ENCODE data around the gene FXR1.
"Not testable (repeated sequence)": the region's sequence is repeated elsewhere in the genome, so short reads cannot be mapped to it uniquely, and the experiment has no call there.

FXR1 gene

GRCh38 chr3:180912304-180913296, at the start of gene FXR1:
TSS of gene FXR1 (plus strand) at chr3:180912670. CDS start at chr3:180912686, 16 bp downstream.
- DNase-seq (ENCODE audit: low read depth in 3 of 3): peak; percentile 72 to 84 (median 77)

DNA sequence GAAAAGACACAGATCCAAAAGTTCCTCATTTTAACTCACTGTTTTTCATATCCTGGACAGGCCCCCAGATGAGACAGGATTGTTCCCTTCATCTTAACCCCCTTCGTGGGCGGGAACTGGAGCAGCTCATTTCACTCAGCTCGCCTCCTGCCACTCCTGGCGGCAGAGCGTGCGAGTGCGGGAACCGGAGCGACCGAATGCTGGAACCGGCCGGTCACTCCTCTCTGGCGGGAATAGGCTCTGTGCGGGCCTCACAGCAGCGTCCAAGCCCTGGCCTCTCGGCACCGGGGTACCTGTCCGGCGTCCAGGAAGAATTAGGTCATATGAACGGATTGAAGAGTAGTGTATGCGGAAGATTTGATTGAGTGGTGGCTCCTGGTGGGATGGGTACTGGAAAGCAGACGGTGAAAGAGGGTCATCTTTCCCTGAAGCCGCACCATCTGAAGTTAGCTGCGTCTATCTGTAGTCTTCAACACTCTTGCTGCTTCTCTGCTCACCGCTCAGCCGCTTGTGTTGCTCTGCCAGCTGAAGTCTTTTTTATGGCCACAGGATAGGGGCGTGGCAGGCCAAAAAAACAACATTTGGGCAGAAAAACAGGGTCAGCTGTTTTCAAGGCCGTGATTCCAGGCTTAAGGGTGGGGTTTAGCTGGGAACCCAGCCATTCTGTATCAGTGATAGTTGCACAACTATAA, 42.3 kb upstream of the FXR1 start:
- no peak for DNase-seq (ENCODE audit: low read depth in 3 of 3)

GRCh38 chr3:180871901-180872300, 40.6 kb upstream of the FXR1 start:
- no peak for DNase-seq (ENCODE audit: low read depth in 3 of 3)

DNA sequence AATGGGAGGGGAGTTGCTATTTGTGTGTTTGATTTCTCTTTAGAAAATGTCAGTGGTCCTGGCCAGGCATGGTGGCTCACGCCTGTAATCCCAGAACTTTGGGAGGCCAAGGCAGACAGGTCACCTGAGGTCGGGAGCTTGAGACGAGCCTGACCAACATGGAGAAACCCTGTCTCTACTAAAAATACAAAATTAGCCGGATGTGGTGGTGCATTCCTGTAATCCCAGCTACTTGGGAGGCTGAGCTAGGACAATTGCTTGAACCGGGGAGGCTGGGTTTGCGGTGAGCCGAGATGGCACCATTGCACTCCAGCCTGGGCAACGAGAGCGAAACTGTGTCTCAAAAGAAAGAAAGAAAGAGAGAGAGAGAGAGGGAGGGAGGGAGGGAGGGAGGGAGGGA, 40.0 kb upstream of the FXR1 start:
- DNase-seq (ENCODE audit: low read depth in 3 of 3): not testable (repeated sequence)

DNA sequence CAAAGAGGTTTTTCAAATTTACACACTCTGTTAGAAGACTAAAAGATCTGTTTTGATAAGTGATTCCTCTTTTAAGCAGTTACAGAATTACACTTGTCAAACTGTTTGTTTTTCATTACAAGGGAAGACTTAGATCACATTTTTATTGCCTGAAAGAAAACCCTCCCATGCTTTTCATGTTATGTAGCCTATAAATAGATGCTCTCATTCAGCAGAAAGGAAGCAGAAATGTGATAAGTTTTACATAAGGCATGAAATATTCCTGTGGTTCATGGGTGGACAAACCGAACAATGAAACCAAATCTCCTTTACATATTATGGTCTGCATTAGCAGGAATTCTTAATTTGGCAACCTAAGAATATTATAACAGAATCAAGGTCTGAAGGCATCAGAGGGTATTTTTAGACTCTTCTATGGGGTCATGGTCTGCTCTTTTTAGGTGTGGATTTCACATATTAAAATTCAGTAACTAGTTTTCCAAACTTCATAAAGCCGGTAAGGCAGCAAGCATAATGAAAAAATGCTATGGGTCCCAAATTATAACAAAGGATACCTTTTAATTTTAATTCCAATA, 37.3 kb upstream of the FXR1 start:
- DNase-seq (ENCODE audit: low read depth in 3 of 3): no peak

GRCh38 chr3:180881065-180881801, 31.2 kb upstream of the FXR1 start:
- DNase-seq (ENCODE audit: low read depth in 3 of 3): no peak

DNA sequence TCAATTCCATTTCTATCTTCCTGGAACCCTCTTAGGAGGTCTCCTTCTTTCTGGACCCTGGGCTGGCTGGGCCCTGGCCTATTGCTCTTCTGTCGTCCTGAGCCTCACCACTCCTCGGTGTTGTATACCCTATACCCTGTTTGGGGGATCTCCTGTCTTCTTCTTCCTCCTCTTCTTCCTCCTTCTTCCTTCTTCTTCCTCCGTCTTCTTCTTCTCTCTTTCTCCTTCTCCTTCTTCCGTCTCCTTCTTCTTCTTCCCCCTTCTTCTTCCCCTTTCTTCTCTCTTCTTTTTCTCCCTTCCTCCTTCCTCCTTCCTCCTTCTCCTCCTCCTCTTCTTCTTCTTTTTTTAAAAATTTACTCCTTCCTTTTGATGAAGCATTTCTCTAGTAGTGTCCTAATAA, 30.4 kb upstream of the FXR1 start:
- no peak for DNase-seq (ENCODE audit: low read depth in 3 of 3)

DNA sequence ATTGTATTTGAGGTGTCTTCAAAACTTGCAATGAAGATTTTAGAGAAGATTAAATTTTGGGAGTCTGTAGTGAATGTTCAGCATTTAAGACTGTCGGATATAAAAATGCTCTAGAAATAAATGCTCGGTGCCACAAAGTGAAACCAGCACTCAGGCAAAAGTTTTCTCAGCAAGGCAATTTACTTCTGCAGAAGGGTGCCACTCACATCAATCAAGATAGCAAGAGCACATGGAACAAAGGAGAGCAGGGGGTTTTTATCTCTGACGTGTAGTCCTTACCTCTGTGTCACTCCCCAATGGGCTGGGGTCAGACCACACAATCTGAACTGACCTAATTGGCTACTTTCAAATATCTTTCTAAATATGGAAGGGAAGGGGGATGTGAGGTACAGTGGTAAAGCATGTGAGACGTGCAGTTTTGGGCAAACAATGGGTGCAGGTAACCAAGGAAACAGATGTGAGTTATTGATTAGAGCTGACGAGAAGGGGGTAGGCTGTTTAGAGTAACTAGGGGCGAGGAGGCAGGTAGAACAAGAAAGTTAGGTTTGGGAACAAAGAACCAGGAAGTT, 23.4 kb upstream of the FXR1 start:
- no peak for DNase-seq (ENCODE audit: low read depth in 3 of 3)

DNA sequence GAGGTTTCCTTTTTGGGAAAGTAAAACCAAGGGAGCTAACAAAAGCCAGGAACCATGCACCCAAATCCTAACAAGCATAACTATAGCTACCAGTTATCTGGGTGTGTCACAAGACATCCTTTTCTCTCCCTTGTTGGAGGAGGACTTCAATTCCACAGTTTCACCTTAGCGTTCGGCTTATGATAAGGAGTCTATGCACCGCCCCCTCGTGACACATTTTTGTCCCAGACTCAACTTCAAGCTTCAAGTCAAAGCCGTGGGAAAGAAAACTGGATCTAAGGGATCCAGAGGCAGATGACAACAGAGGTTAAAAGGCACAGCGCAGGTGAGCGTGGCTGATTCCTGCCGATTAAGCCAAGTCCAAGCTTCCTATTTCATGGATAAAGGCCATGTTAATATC, 13.9 kb upstream of the FXR1 start:
- no peak for DNase-seq (ENCODE audit: low read depth in 3 of 3)

GRCh38 chr3:180909369-180910127, 2.9 kb upstream of the FXR1 start:
- DNase-seq (ENCODE audit: low read depth in 3 of 3): no peak

DNA sequence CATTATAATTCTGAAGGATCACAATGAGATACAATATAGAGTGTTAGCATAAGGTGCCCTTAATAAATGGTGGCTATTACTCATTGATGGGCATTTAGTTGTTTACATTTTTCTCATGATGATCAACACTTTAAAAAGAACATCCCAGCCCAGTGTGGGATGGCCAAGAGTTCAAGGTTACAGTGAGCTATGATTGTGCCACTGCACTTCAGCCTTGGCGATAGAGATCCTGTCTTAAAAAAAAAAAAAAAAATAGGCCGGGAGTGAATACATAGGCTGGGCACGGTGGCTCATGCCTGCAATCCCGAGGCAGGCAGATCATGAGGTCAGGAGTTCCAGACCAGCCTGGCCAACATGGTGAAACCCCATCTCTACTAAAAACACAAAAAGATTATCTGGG, 1.6 kb upstream of the FXR1 start:
- DNase-seq (ENCODE audit: low read depth in 3 of 3): no peak

DNA sequence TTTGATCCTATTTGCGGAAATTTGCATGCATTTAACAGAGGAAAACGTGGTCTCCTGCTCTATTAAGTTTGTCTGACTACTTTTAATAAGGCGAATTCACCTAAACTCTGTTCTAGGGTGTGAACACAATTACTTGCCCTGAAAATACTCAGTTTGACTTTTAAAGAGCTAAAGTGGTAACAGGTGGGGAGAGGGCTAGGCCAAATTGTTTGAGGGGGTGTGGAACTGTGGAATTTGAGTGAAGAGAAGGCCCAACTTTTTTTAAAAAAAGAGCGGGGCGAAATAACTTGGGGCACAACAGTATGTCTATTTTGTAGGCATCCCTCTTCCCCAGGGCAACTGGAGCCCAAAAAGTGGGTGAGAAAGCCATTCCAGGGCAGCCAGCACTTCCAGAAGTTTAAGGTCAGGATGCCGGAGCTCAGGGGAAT, 580 bp upstream of the FXR1 start:
- no peak for DNase-seq (ENCODE audit: low read depth in 3 of 3)

GRCh38 chr3:180913581-180914404, 1.3 kb downstream of the FXR1 start:
- no peak for DNase-seq (ENCODE audit: low read depth in 3 of 3)

GRCh38 chr3:180918542-180918941, 6.1 kb downstream of the FXR1 start:
- no peak for DNase-seq (ENCODE audit: low read depth in 3 of 3)

DNA sequence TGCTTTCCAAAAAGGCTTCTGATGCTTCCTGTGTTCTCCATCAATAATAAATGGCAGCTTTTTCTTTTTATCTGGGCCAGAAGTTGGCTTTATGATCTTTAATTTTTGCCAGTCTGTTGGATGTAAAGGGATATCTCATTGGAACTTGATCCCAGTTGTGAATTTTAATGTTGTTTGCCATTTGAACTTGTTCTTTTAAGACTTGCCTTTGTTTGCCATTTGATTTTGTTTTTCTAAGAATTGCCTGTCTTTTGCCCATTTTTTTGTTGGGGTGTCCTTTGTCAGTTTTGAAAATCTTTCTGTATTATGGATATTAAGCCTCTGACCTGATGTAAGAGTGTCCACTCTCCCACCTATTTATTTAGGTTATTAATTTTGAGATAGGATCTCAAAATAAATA, 9.8 kb downstream of the FXR1 start:
- no peak for DNase-seq (ENCODE audit: low read depth in 3 of 3)

- no peak for DNase-seq (ENCODE audit: low read depth in 3 of 3)
These were observed 11.1 kb downstream of the FXR1 start for GRCh38 chr3:180923561-180923960.

GRCh38 chr3:180926526-180926925, 14.1 kb downstream of the FXR1 start:
- DNase-seq (ENCODE audit: low read depth in 3 of 3): no peak

- DNase-seq (ENCODE audit: low read depth in 3 of 3): no peak
These were observed 16.9 kb downstream of the FXR1 start for GRCh38 chr3:180929376-180929775.

GRCh38 chr3:180930526-180930925, 18.1 kb downstream of the FXR1 start:
- no peak for DNase-seq (ENCODE audit: low read depth in 3 of 3)

DNA sequence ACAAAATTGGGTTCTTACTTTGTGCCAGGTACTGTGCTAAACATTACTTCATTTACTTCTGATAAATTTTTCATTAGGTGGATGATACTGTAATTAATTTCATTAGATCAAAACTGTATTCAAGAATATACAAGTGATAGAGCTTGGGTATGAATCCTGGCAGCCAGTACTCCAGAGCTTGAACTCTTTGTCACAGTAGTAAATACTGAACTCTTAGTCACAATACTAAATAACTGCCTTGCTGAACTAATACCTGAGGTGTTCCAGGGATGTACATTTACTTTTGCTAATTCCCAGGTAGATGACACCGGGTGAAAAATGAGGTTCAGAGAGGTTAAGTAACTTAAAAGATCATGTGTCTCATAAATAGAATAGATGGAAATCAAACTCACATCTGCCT, 20.3 kb downstream of the FXR1 start:
- DNase-seq (ENCODE audit: low read depth in 3 of 3): no peak
